ENCODE data around the gene ELOVL1.
"Not testable (repeated sequence)": the region's sequence is repeated elsewhere in the genome, so short reads cannot be mapped to it uniquely, and the experiment has no call there.

ELOVL1 gene
- total RNA-seq, result 20.1 to 29.2 (median 21.8) reads per million in 3 donors

DNA sequence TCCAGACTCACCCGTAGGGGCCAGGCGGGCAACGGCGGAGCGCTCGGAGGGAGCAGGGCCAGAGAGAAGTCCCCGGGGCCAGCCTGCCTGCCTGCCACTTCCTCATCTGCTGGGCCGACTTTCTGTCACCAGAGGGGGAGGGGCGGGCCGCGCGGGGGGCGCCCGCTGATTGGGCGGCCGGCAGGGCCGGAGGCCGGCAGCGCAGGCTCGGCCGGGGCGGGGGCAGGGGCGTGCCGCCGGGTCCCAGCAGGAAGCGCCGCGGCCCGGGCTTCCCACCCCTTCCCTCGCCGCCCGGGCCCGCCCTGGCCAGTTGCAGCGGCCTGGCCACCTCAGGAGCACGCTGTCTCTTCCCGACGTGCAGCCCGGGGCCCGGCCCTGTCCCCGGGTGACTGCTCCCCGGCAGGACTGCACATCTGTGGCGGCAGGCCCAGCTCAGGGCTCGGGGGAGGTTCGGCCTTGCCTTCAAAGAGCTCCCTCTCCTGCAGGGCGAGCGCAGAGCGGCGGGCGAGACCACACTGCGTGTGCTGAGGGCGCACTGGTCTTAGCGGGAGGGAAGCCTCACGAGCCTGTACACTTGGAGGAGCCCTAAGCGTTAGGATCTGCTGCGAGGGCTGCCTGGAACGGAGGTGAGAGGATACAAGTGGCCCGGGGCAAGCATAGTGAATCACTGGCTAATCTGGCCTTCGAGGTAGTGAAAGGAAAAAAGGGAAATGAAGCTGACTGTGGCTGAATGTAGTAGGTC is at the start of gene ELOVL1:
ELOVL1 (minus strand) TSS at position 108 of the 742 bp plus-strand sequence. CDS start 2,402 bp downstream, outside the sequence.
- Histone ChIP-seq H3K36me3 (ENCODE audit: control insufficient read depth, insufficient read depth, low read length) (peaks cover 22% of the 10 kb centered on the region), H3K27me3 (replicated peaks; ENCODE audit: control insufficient read depth, insufficient read depth, low read length, poor library complexity, severe bottlenecking) (no peaks in the 10 kb centered on the region), H3K27ac (ENCODE audit: insufficient read depth, low read length, poor library complexity, severe bottlenecking) (peak within 1 kb of the TSS; percentile 72), H3K4me3 (ENCODE audit: insufficient read depth, low read depth, low read length, poor library complexity, severe bottlenecking) (peak within 1 kb of the TSS; percentile 74), H3K4me1 (ENCODE audit: control insufficient read depth, insufficient read depth, low read length, poor library complexity, severe bottlenecking) (peaks cover 15% of the 10 kb centered on the region), H3K9me3 (ENCODE audit: control insufficient read depth, low read length) (no peaks in the 10 kb centered on the region)
- peak; percentile 68 to 79 (median 73) for DNase-seq

DNA sequence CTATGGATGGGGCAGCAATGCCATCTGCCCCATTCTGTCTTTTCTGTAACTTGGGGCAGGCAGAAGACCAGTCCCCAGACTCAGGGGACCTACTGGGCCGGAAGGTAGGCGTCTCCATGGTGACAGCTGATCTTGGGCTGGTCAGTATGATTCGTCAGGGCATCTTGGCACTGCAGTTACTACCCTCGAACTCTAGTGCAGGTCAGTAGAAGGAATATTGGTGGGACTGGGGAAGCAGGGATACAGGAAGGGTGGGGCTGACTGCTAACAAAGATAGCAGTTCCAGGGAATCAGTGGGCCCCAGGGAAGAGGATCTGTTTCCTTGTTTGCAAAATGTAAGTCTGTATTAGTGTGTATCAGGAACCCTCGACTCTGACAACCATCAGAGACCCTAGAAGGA is 48.1 kb upstream of the ELOVL1 start:
- Histone ChIP-seq H3K27me3 (replicated peaks; ENCODE audit: control insufficient read depth, insufficient read depth, low read length, poor library complexity, severe bottlenecking) (no peaks in the 10 kb centered on the region), H3K9me3 (ENCODE audit: control insufficient read depth, low read length) (no peaks in the 10 kb centered on the region), H3K4me3 (ENCODE audit: insufficient read depth, low read depth, low read length, poor library complexity, severe bottlenecking) (no peak overlapping the region), H3K36me3 (ENCODE audit: control insufficient read depth, insufficient read depth, low read length) (peaks cover 46% of the 10 kb centered on the region), H3K4me1 (ENCODE audit: control insufficient read depth, insufficient read depth, low read length, poor library complexity, severe bottlenecking) (no peaks in the 10 kb centered on the region), H3K27ac (ENCODE audit: insufficient read depth, low read length, poor library complexity, severe bottlenecking) (no peak overlapping the region)
- DNase-seq, result no peak

DNA sequence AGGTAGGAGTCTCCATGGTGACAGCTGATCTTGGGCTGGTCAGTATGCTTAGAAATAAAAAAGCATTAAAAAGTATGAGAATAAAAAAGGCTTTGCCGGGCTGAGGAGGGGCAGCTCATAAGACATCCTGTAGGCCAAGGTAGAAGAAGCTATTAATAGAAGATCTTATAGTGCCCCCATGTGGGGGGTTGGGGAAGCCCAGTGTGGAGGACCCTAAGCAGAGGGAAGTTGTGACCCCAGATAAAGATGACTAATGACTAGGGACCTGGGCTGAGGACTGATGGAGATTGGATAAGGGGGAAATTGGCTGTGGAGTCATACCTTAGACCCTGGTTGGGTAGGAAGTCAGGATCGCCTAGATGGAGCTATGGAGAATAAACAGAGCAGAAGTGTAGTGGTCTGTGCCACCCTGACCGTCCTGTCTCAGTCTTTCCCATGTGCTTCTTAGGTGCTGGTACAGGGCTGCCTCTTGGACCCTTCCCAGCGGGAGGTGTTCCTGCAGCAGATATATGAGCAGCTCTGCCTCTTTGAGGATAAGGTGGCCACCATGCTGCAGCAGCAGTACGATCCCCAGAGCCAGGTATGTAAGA is 46.9 kb upstream of the ELOVL1 start:
- Histone ChIP-seq H3K36me3 (ENCODE audit: control insufficient read depth, insufficient read depth, low read length) (peaks cover 36% of the 10 kb centered on the region), H3K4me3 (ENCODE audit: insufficient read depth, low read depth, low read length, poor library complexity, severe bottlenecking) (no peak overlapping the region), H3K27me3 (replicated peaks; ENCODE audit: control insufficient read depth, insufficient read depth, low read length, poor library complexity, severe bottlenecking) (no peaks in the 10 kb centered on the region), H3K27ac (ENCODE audit: insufficient read depth, low read length, poor library complexity, severe bottlenecking) (no peak overlapping the region), H3K4me1 (ENCODE audit: control insufficient read depth, insufficient read depth, low read length, poor library complexity, severe bottlenecking) (no peaks in the 10 kb centered on the region), H3K9me3 (ENCODE audit: control insufficient read depth, low read length) (no peaks in the 10 kb centered on the region)
- peak; percentile 13 to 43 (median 25) for DNase-seq

DNA sequence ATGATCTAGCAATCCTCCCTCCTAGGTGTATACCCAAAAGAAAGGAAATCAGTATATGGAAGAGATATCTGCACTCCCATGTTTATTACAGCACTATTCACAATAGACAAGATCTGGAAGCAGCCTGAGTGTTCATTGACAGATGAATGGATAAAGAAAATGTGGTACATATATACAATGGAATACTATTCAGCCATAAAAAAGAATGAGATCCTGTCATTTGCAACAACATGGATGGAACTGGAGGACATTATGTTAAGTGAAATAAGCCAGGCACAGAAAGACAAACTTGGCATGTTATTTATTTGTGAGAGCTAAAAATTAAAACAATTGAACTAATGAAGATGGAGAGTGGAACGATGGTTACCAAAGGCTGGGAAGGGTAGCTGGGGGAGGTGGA is 45.6 kb upstream of the ELOVL1 start:
- not testable (repeated sequence) for H3K27me3 ChIP-seq (replicated peaks; ENCODE audit: control insufficient read depth, insufficient read depth, low read length, poor library complexity, severe bottlenecking); H3K4me1 ChIP-seq (ENCODE audit: control insufficient read depth, insufficient read depth, low read length, poor library complexity, severe bottlenecking); DNase-seq; H3K4me3 ChIP-seq (ENCODE audit: insufficient read depth, low read depth, low read length, poor library complexity, severe bottlenecking); H3K9me3 ChIP-seq (ENCODE audit: control insufficient read depth, low read length); H3K27ac ChIP-seq (ENCODE audit: insufficient read depth, low read length, poor library complexity, severe bottlenecking)
- H3K36me3 ChIP-seq (ENCODE audit: control insufficient read depth, insufficient read depth, low read length), result peaks cover 34% of the 10 kb centered on the region

DNA sequence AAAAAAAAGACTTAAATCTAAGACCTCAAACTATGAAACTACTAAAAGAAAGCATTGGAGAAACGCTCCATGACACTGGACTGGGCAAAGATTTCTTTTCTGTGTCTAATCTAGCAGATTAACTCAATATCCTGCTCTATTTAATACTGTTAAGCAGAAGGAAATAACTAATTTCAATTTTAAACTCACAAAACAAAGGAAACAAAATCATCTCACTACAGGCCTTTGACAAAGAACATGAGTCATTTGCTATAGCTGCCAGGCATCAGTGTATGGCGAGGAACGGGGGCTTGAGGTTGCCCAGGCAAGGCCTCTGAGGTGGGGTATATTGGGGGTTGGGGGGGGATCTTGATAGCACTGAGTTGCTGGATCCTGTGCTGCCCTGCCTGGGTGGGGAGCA is 42.8 kb upstream of the ELOVL1 start:
- no peak overlapping the region for H3K27ac ChIP-seq (ENCODE audit: insufficient read depth, low read length, poor library complexity, severe bottlenecking)
- no peaks in the 10 kb centered on the region for H3K27me3 ChIP-seq (replicated peaks; ENCODE audit: control insufficient read depth, insufficient read depth, low read length, poor library complexity, severe bottlenecking)
- H3K4me1 ChIP-seq (ENCODE audit: control insufficient read depth, insufficient read depth, low read length, poor library complexity, severe bottlenecking), result no peaks in the 10 kb centered on the region
- peaks cover 30% of the 10 kb centered on the region for H3K36me3 ChIP-seq (ENCODE audit: control insufficient read depth, insufficient read depth, low read length)
- no peak for DNase-seq
- no peaks in the 10 kb centered on the region for H3K9me3 ChIP-seq (ENCODE audit: control insufficient read depth, low read length)
- H3K4me3 ChIP-seq (ENCODE audit: insufficient read depth, low read depth, low read length, poor library complexity, severe bottlenecking), result no peak overlapping the region

DNA sequence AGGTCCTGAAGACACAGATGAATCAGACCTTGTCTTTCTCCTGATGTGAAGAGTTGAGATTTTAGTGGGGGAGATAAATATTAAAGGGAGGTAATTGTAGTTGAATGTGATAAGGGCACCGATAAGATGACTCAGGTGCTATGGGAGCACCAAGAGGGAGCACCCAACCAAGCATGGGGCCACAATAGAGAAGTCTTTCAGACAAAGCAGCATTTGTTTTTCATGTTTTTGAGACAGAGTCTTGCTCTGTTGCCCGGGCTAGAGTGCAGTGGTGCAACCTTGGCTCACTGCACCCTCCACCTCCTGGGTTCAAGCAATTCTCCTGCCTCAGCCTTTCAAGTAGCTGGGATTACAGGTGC is 38.0 kb upstream of the ELOVL1 start:
- Histone ChIP-seq H3K9me3 (ENCODE audit: control insufficient read depth, low read length) (no peaks in the 10 kb centered on the region), H3K27ac (ENCODE audit: insufficient read depth, low read length, poor library complexity, severe bottlenecking) (no peak overlapping the region), H3K4me1 (ENCODE audit: control insufficient read depth, insufficient read depth, low read length, poor library complexity, severe bottlenecking) (no peaks in the 10 kb centered on the region), H3K36me3 (ENCODE audit: control insufficient read depth, insufficient read depth, low read length) (peaks cover 51% of the 10 kb centered on the region), H3K4me3 (ENCODE audit: insufficient read depth, low read depth, low read length, poor library complexity, severe bottlenecking) (no peak overlapping the region), H3K27me3 (replicated peaks; ENCODE audit: control insufficient read depth, insufficient read depth, low read length, poor library complexity, severe bottlenecking) (no peaks in the 10 kb centered on the region)
- DNase-seq, result no peak

DNA sequence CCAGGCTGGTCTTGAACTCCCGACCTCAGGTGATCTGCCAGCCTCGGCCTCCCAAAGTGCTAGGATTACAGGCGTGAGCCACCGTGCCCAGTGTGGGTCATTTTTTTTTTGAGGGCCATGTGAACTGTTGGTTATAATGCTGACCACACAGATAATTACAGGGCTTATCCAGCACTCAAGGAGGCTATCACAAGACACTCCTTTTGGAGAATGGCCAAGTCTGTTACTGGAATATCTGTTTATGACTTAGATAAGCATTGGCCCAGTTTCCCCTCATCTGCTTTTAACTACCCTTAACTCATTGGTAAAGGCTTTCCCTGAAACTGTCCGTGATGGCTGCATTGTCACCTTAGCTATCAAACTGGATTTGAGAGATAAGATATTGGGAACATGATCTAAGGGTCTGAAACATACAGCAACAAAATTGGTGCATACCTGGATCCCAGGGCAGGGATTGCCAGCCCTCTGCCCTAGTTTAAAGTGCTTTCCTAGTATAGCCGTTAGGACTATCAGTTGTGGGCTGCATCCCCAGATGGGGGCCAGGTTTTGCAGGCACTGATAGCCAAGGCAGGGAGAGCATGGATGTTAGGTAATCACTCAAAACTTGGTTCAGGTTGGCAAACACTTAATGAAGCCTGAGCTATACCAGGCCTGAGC is 37.5 kb upstream of the ELOVL1 start:
- Histone ChIP-seq H3K4me3 (ENCODE audit: insufficient read depth, low read depth, low read length, poor library complexity, severe bottlenecking) (no peak overlapping the region), H3K9me3 (ENCODE audit: control insufficient read depth, low read length) (no peaks in the 10 kb centered on the region), H3K27ac (ENCODE audit: insufficient read depth, low read length, poor library complexity, severe bottlenecking) (no peak overlapping the region), H3K4me1 (ENCODE audit: control insufficient read depth, insufficient read depth, low read length, poor library complexity, severe bottlenecking) (no peaks in the 10 kb centered on the region), H3K27me3 (replicated peaks; ENCODE audit: control insufficient read depth, insufficient read depth, low read length, poor library complexity, severe bottlenecking) (no peaks in the 10 kb centered on the region), H3K36me3 (ENCODE audit: control insufficient read depth, insufficient read depth, low read length) (peaks cover 51% of the 10 kb centered on the region)
- no peak for DNase-seq

DNA sequence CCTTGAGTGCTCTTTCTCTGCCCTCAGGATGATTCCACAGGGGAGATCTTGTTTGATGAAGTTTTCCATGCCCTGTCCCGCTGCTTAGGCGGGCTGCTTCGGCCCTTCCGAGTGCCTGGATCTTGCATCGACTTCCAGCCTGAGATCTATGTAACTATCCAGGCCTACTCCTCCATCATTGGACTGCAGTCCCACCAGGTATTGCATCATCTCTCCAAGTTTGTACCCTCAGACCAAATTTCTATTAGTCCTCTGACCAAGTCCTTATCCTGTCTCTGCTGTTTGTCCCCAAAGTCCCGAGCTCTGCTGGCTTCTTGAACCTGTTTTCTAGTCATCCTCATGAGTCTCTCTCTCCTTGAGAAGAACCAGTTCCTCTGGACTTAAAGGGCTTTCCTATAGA is 36.5 kb upstream of the ELOVL1 start:
- no peak for DNase-seq
- H3K4me3 ChIP-seq (ENCODE audit: insufficient read depth, low read depth, low read length, poor library complexity, severe bottlenecking), result no peak overlapping the region
- no peaks in the 10 kb centered on the region for H3K4me1 ChIP-seq (ENCODE audit: control insufficient read depth, insufficient read depth, low read length, poor library complexity, severe bottlenecking)
- no peaks in the 10 kb centered on the region for H3K9me3 ChIP-seq (ENCODE audit: control insufficient read depth, low read length)
- H3K36me3 ChIP-seq (ENCODE audit: control insufficient read depth, insufficient read depth, low read length), result peaks cover 46% of the 10 kb centered on the region
- no peaks in the 10 kb centered on the region for H3K27me3 ChIP-seq (replicated peaks; ENCODE audit: control insufficient read depth, insufficient read depth, low read length, poor library complexity, severe bottlenecking)
- H3K27ac ChIP-seq (ENCODE audit: insufficient read depth, low read length, poor library complexity, severe bottlenecking), result no peak overlapping the region

DNA sequence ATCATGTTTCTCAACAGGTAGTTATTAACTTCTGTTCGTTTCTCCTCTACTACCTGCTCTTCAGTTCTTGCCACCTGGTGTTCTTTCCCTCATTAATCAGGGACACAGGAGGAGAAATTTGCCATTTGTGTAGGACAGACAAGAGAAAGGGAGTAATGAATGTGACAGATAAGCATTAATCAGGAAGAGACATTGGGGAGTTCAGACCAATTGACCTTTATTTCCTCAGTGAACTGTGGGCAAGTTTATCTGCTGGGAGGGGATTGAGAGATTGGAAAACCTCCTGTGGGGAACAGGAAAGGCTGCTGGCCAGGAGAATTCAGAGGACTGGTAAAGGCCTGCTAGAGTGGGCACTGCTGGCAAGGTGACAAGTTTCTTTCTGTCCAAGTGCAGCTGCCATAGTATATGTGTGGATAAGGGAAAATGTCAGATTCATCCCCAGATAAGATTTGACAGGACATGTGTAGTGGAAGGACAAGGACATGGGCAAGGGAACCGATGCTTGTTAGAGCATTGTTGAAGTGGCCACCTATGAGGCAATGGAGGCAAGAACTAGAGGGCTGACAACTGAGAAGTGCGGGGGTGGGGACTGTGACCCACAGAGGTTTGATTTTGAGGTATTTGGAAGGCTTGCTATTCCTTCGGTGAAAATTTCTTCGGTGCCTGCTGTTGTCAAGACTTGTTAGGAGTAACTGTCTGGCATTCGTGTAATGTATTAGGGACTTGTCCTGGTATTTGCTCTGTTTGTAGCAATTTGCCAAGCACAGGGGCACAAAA is 34.5 kb upstream of the ELOVL1 start:
- peaks cover 33% of the 10 kb centered on the region for H3K36me3 ChIP-seq (ENCODE audit: control insufficient read depth, insufficient read depth, low read length)
- H3K9me3 ChIP-seq (ENCODE audit: control insufficient read depth, low read length), result no peaks in the 10 kb centered on the region

More for the DNA sequence above, 34.5 kb upstream of the ELOVL1 start:
- H3K27me3 ChIP-seq (replicated peaks; ENCODE audit: control insufficient read depth, insufficient read depth, low read length, poor library complexity, severe bottlenecking), result no peaks in the 10 kb centered on the region
- no peaks in the 10 kb centered on the region for H3K4me1 ChIP-seq (ENCODE audit: control insufficient read depth, insufficient read depth, low read length, poor library complexity, severe bottlenecking)
- DNase-seq, result no peak
- no peak overlapping the region for H3K4me3 ChIP-seq (ENCODE audit: insufficient read depth, low read depth, low read length, poor library complexity, severe bottlenecking)
- H3K27ac ChIP-seq (ENCODE audit: insufficient read depth, low read length, poor library complexity, severe bottlenecking), result no peak overlapping the region
